DOHH2 (cell line): ENCODE results near the gene RO60.

ENCODE experiments used
- H3F3A ChIP-seq: fragments of 200-600 bp; sonication (generic), shearing (Covaris generic); 2 replicates; pipeline ENCODE4 v1.6.0; 2016; ENCODE audit warnings: antibody characterized with exemption, mild to moderate bottlenecking; ENCODE audit not compliant: control insufficient read depth, insufficient read depth
- H3K27ac ChIP-seq: fragments of 200-600 bp; sonication (generic); 2 replicates; pipeline ENCODE4 v1.5.1; 2014; ENCODE audit warnings: low read depth, mild to moderate bottlenecking, low read length, moderate library complexity
- H3K27me3 ChIP-seq: fragments of 200-600 bp; sonication (generic); 2 replicates; pipeline ENCODE4 v1.6.1; 2014; ENCODE audit warnings: mild to moderate bottlenecking, low read length, mixed read lengths; ENCODE audit not compliant: control insufficient read depth
- H3K36me3 ChIP-seq: fragments of 200-600 bp; sonication (generic); 2 replicates; pipeline ENCODE4 v1.6.1; 2014; ENCODE audit warnings: mild to moderate bottlenecking, low read length, moderate library complexity, mixed read lengths; ENCODE audit not compliant: control insufficient read depth
- H3K4me1 ChIP-seq: fragments of 200-600 bp; sonication (generic); 2 replicates; pipeline ENCODE4 v1.6.1; 2014; ENCODE audit warnings: mild to moderate bottlenecking, low read length, mixed read lengths; ENCODE audit not compliant: control insufficient read depth
- H3K4me2 ChIP-seq: fragments of 200-600 bp; sonication (generic); 2 replicates; pipeline ENCODE4 v1.6.0; 2014; ENCODE audit warnings: mild to moderate bottlenecking, low read length, moderate library complexity
- H3K4me3 ChIP-seq: fragments of 200-600 bp; sonication (generic); 2 replicates; pipeline ENCODE4 v1.5.1; 2014; ENCODE audit warnings: mild to moderate bottlenecking, low read length, mixed read lengths
- H3K79me2 ChIP-seq: fragments of 200-600 bp; sonication (generic); 2 replicates; pipeline ENCODE4 v1.6.1; 2014; ENCODE audit warnings: mild to moderate bottlenecking, low read length, mixed read lengths; ENCODE audit not compliant: control insufficient read depth
- H3K9me2 ChIP-seq: fragments of 200-600 bp; sonication (generic); replicated peaks from 2 replicates; pipeline ENCODE4 v1.6.1; 2014; ENCODE audit warnings: mild to moderate bottlenecking, low read length, mixed read lengths; ENCODE audit not compliant: control insufficient read depth
- H3K9me3 ChIP-seq: fragments of 200-600 bp; sonication (generic); 2 replicates; pipeline ENCODE4 v1.6.1; 2014; ENCODE audit warnings: antibody characterized with exemption, low read length, mixed read lengths; ENCODE audit not compliant: control insufficient read depth, insufficient read depth
- H4K20me1 ChIP-seq: fragments of 200-600 bp; sonication (generic); 2 replicates; pipeline ENCODE4 v1.6.0; 2014; ENCODE audit warnings: low read depth, mild to moderate bottlenecking, antibody characterized with exemption, low read length, moderate library complexity; ENCODE audit not compliant: control insufficient read depth, insufficient read depth
- EZH2phosphoT487 ChIP-seq: fragments of 200-600 bp; sonication (generic); IDR thresholded peaks from 2 replicates; pipeline ENCODE4 v1.6.1; 2017; ENCODE audit warnings: borderline replicate concordance, mild to moderate bottlenecking, antibody characterized with exemption, low read length, moderate library complexity, mixed read lengths
- TF ChIP-seq, protein P1 (sequence below): fragments of 200-600 bp; sonication (generic); IDR thresholded peaks from one replicate; pipeline ENCODE4 v1.5.1; 2014; ENCODE audit warnings: antibody characterized with exemption, mild to moderate bottlenecking, low read depth, low read length; ENCODE audit not compliant: poor library complexity, severe bottlenecking

RO60 gene

DNA sequence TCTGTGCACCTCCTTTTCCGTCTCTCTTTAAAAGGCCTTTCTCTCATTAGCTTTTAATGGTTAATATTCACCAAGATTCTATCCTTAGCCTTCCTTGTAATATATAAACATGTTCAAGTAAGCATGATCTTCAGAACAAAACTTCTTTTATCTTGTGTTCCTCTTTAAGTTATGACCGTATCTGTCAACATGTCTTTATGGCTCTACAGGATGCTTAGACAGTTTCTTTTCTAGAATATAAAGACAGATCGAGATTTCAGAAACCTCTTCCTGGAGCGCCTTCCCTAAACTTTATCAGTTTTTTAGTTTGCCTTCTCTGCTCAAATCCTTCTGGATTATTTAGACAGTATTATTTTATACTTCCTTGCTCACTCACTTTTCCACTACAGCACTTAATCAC is 7.2 kb downstream of the RO60 start:
- Histone ChIP-seq H3K9me3 (peaks cover 5% of the 10 kb centered on the region; the same call in 1 of the 2 replicates), H3K4me2 (no peak overlapping the region), H3K79me2 (peaks cover 93% of the 10 kb centered on the region), H3F3A (0 out of 2 replicates have a peak, but pooled peaks cover 2% of the 10 kb centered on the region), H3K9me2 (no peaks in the 10 kb centered on the region), H4K20me1 (peaks cover 4% of the 10 kb centered on the region; the same call in 1 of the 2 replicates), H3K4me3 (no peak overlapping the region), H3K27me3 (no peaks in the 10 kb centered on the region), H3K4me1 (peaks cover 26% of the 10 kb centered on the region), H3K27ac (no peak overlapping the region), H3K36me3 (peaks cover 35% of the 10 kb centered on the region)
- TF ChIP-seq EZH2phosphoT487 = no peak
- TF ChIP-seq, protein P1, sequence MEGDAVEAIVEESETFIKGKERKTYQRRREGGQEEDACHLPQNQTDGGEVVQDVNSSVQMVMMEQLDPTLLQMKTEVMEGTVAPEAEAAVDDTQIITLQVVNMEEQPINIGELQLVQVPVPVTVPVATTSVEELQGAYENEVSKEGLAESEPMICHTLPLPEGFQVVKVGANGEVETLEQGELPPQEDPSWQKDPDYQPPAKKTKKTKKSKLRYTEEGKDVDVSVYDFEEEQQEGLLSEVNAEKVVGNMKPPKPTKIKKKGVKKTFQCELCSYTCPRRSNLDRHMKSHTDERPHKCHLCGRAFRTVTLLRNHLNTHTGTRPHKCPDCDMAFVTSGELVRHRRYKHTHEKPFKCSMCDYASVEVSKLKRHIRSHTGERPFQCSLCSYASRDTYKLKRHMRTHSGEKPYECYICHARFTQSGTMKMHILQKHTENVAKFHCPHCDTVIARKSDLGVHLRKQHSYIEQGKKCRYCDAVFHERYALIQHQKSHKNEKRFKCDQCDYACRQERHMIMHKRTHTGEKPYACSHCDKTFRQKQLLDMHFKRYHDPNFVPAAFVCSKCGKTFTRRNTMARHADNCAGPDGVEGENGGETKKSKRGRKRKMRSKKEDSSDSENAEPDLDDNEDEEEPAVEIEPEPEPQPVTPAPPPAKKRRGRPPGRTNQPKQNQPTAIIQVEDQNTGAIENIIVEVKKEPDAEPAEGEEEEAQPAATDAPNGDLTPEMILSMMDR = no peak

DNA sequence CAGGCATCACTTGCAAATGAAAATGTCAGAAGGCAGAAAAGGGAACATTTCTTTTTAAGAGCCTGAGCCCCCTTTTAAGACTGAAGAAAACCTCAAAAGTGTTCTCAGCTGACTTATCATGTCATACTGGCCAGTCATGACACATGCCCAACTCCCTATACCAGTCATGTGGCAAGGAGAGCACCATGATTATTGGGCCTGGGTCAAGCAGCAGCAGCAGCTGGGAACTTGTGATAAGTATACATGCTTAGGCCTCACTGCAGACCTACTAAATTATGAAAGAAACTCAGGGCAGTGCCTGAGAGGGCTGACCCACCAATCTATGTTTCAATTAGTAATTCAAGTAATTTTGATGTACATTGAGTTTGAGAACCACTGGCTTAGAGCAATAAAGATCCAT is 8.6 kb downstream of the RO60 start:
- H3K4me3 ChIP-seq = no peak overlapping the region
- H3F3A ChIP-seq = no peaks in the 10 kb centered on the region
- H3K27me3 ChIP-seq = no peaks in the 10 kb centered on the region
- H3K9me3 ChIP-seq = no peaks in the 10 kb centered on the region
- H3K4me1 ChIP-seq = peaks cover 20% of the 10 kb centered on the region
- TF ChIP-seq, protein P1 = no peak
- TF ChIP-seq EZH2phosphoT487 = no peak
- H3K9me2 ChIP-seq = no peaks in the 10 kb centered on the region
- H3K4me2 ChIP-seq = no peak overlapping the region
- H4K20me1 ChIP-seq = peaks cover 4% of the 10 kb centered on the region; the same call in 1 of the 2 replicates
- peaks cover 91% of the 10 kb centered on the region for H3K79me2 ChIP-seq
- H3K27ac ChIP-seq = no peak overlapping the region
- H3K36me3 ChIP-seq = peaks cover 36% of the 10 kb centered on the region

DNA sequence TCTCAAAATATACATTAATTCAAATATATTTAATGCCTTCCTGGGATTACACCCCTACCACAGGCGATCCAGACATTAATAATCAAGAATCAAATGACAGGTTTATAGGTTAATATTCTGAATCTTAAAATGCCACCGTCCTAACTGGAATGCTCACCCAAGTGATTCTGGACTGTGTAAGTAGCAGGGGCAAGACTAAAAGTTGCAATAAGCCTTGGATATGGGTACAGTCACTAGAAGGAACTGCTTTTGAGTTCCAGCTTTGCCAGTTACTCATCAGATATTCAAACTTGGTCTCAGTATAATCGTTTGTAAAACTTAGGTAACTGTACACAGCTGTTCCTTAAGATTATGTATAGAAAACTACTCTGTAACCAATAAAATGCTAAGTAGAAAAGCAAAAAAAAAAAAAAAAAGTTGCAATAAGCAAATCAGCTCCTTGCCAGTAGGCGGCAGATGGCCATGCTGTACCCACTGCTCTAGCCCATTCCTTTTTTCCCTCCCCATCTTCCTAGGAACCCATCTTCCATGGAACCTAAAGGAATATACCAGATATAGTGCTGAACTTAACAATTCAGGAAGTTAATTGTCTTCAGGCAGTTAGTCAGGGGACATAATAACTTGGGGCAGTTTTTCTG is 10.5 kb downstream of the RO60 start:
- Histone ChIP-seq H3K4me1 (peaks cover 13% of the 10 kb centered on the region), H3K4me2 (peak overlapping the region; percentile 12), H3K27ac (no peak overlapping the region)

More for the DNA sequence above, 10.5 kb downstream of the RO60 start:
- Histone ChIP-seq H3K9me2 (no peaks in the 10 kb centered on the region), H3K4me3 (peak overlapping the region; percentile 3), H4K20me1 (no peaks in the 10 kb centered on the region; the same call in 1 of the 2 replicates), H3K9me3 (no peaks in the 10 kb centered on the region), H3K36me3 (peaks cover 36% of the 10 kb centered on the region), H3K27me3 (no peaks in the 10 kb centered on the region), H3F3A (no peaks in the 10 kb centered on the region), H3K79me2 (peaks cover 79% of the 10 kb centered on the region)
- TF ChIP-seq, protein P1 = peak; percentile 71
- TF ChIP-seq EZH2phosphoT487 = no peak
